HG03571 (cell line): ENCODE data around the gene C1orf159.
"Not testable (repeated sequence)": the region's sequence is repeated elsewhere in the genome, so short reads cannot be mapped to it uniquely, and the experiment has no call there.

Source experiments
- ATAC-seq: cut with Tn5 transposase; IDR thresholded peaks from one replicate; pipeline ENCODE4 v1.9.1; 2021; ENCODE audit not compliant: unreplicated experiment

C1orf159 gene

GRCh38 chr1:1069711-1070676, 45.9 kb downstream of the C1orf159 start:
- ATAC-seq = no peak

DNA sequence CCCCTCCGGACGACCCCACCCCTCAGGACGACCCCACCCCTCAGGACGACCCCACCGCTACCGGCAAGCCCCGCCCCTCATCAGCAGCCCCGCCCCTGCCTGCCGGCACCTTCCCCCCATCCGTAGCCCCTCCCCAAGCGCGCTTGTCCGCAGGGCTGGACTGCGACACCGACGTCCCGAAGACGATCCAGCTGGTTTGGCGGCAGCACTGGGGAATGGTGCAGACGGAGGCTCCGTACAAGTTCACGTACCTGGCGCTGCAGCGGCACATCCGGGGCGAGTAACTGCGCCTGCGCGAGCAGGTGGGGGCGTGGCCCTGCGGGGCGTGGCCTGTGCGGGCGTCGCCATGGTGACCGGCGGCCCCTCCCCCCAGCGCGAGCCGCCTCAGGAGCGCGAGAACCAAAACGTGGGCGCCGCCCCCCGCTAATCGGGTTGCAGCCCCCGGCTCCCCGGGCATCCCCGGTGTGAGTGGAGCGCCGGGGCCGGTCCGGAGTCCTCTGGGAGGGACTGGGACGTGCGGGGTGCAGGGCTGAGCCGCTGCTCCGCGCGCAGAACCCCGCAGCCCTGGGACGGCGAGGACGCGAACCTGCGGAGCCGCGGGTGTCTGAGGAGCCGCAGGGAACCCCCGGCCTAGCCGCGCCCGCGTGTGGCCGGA, 46.7 kb downstream of the C1orf159 start:
- no peak for ATAC-seq

GRCh38 chr1:1068517-1069055, 47.3 kb downstream of the C1orf159 start:
- ATAC-seq = no peak

DNA sequence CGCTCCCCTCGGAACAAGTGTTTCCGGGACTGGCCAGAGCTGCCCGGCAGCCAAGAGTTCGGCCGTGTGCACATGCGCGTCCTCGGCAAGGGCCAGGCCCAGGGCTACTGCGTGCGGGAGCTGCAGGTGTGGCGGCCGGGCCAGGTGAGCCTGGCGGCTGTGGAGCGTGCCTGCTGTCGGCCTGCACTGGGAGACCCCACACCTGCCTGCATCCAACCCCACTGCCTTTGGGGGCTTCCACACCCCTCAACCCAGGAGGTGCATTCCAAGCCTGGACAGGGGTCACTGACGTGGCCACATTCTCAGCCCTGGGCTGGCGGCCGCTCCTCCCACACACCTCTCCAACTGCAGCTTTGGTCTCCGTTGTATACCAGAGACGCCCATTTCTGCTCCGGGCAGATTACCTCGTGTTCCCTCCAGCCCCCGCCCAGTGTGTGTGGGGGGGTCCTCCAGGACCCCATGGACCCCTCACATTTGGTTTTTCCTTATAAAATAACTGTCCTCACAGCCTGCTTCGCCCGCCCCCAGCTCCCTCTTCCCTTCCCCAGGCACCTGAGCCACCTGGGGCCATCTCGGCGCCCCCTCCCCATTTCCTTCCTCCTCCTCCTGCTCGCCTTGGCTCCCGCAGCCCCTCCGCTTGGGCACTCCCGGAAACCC, 47.9 kb downstream of the C1orf159 start:
- no peak for ATAC-seq

GRCh38 chr1:1067284-1067859, 48.5 kb downstream of the C1orf159 start:
- ATAC-seq = no peak

DNA sequence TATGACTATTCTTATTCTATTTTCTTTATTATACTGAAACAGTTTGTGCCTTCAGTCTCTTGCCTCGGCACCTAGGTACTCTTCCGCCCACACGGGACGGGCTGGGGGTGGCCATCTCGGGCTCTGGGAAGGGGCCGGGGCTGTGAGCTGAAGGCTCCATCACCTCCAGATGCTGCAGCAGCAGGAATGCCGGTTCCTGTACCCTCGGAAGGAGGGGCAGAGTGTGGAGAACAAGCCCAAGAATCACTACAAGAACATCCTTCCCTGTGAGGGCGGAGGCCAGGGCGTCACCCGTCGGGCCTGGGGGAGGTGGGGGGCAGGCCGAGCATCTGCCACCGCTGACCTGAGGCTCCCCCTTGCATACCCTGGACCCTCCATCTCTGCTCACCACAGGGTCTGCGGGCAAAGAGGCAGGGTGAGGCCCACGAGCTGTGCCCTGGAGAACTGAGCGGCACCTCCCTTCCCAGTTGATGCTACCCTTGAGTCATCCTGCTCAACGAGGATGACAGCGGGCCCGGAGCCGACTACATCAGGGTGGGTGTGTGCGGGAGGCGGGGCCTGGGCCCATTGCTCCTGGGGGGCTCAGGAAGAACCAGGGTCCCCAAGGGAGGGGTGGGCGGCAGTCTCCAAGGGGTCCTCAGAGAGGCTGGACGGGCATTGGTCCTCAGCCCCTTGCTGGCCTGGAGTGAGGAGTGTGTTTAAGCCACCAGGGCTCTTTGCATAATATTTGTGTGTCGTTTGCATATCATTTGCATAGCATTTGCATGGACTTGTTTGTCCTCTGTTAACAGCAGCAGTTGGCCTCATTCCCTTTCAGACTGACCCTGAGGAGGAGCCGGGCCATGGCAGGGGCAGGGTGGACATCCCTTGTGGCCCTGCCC, 49.2 kb downstream of the C1orf159 start:
- no peak for ATAC-seq

DNA sequence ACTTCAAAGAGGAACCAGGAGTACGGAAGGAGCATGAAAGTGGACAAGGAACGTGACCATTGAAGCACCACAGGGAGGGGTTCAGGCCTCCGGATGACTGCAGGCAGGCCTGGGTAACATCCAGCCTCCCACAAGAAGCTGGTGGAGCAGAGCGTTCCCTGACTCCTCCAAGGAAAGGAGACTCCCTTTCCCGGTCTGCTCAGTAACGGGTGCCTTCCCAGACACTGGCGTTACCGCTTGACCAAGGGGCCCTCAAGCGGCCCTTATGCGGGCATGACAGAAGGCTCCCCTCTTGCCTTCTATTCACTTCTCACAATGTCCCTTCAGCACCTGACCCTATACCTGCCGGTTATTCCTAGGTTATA, 50.0 kb downstream of the C1orf159 start:
- ATAC-seq = not testable (repeated sequence)

DNA sequence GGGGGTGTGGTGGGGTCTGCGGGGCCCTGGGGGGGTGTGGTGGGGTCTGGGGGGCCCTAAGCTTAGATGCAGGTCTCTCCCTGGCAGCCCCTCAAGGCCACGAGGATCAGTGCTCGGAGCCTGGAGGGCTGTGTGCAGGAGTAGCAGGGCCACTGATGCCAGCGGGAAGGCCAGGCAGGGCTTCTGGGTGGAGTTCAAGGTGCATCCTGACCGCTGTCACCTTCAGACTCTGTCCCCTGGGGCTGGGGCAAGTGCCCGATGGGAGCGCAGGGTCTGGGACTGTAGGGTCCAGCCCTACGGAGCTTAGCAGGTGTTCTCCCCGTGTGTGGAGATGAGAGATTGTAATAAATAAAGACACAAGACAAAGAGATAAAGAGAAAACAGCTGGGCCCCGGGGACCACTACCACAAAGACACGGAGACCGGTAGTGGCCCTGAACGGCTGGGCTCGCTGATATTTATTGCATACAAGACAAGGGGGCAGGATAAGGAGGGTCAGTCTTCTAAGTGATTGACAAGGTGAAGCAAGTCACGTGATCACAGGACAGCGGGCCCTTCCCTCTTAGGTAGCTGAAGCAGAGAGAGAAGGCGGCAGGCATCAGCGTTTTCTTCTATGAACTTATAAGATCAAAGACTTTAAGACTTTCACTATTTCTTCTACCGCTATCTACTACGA, 50.5 kb downstream of the C1orf159 start:
- no peak for ATAC-seq

DNA sequence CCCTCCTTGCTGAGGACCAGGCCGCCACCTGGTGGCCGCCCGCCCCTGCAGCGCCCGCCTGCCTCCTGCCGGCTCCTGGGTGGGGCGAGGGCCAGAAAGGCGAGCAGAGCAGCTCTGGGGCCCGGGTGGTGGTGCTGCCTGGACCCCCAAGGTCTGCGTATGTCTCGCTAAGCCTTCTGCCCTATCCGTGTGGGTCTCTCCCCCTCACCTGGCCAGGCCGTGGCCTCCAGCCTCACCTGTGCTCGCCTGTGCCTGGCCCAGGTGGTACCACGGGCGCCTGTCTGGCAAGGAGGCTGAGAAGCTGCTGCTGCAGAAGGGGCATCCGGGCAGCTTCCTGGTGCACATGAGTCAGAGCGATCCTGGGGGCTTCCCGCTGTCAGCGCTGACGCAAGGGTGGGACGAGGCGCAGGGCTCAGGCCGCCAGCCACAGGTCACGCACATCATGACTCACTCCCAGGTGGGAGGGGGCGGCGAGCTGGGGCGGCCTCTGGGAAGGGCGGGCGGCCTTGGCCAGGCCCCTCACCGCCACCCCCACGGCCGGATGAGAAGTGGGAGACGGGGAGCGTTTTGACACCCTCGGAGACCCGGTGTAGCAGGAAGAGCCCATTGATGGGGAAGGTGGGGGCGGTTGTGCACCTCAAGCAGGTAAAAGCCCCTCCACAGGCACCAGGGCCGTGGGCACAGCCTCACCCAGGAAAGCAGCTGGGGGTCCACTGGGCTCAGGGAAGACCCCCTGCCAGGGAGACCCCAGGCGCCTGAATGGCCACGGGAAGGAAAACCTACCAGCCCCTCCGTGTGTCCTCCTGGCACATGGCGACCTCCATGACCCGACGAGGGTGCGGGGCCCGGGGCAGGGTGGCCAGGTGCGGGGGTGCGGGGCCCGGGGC, 51.7 kb downstream of the C1orf159 start:
- peak; percentile 52 for ATAC-seq

GRCh38 chr1:1063261-1063944, 52.5 kb downstream of the C1orf159 start:
- no peak for ATAC-seq

- ATAC-seq = no peak
These were observed 53.3 kb downstream of the C1orf159 start for GRCh38 chr1:1062348-1063163.

GRCh38 chr1:1061682-1062345, 54.1 kb downstream of the C1orf159 start:
- ATAC-seq = no peak

DNA sequence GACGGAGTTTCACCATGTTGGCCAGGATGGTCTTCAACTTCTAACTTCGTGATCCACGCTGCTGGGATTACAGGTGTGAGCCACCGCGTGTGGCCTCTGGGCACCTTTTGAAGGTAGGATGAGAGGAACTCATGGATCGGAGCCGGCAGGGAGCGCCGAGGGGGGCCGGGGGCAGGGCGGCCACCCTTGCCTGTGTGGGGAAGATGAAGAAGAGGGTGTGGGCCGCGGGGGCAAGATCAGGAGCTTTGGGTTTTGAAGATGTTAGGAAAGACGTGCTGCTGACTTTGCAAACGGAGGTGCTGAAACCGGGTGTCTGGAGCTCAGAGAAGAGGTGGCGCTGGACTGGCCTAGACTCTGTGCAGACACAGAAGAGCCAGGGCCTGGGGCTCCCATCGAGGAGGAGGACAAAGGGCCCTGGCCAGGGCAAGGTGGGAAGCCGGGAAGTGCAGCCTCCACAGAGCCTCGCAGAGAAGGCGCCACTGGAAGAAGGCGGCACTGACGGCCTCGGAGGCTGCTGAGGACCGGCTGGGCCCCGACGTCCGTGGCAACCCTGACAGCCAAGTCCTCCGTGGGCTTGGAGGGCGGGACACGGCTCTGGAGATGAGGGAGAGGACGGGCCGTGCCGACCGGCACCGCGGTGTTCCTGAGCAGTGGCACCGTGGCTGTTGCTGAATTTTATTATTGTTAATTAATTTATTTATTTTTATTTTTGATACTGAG, 55.4 kb downstream of the C1orf159 start:
- no peak for ATAC-seq

DNA sequence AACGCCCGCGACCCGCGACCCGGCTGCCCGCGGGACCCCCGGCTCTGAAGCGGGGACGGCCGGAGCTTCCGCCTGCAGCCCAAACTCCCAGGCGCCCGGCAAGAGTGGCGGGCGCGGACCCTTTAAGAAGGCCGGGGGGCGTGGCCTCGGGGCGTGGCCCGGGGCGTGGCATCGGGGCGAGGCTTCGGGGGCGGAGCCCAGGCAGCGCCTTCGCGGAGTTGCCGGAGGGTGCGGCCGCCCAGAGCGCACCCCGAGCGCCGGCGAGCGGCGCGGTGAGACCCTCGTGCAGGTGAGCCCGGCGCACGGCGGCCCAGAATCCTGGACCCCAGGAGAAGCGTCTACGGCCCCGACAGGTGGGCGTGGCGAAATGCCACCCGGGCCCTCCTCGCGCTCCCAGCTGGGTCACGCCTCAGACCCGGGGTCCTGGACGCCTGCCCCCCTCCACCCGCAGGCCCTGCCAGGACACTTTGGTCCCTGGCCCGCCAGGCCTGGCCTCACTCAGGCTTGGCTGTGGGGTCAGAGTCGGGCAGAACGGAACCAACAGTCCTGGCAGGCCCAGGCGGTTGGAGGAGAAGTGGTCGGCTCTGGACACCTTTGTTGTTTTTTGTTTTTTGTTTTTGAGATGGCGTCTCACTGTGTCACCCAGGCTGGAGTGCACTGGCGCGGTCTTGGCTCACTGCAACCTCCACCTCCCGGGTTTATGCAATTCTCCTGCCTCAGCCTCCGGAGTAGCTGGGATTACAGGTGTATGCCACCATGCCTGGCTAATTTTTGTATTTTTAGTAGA, 56.2 kb downstream of the C1orf159 start:
- peak; percentile 53 for ATAC-seq

GRCh38 chr1:1058921-1059493, 56.9 kb downstream of the C1orf159 start:
- ATAC-seq = peak; percentile 25
